GM18507 (cell line): ENCODE data around the gene UQCC3.

ENCODE experiments used
- DNase-seq: peaks from one replicate; pipeline ENCODE4 v3.0.0; 2011; ENCODE audit warnings: low read depth; ENCODE audit not compliant: insufficient read length; ENCODE audit errors: extremely low spot score
- FAIRE-seq: peaks from 2 replicates; lab custom pipeline; 2011; peaks lifted over from hg19 to GRCh38; lab: Jason Lieb, UNC

Gene UQCC3

GRCh38 chr11:62719302-62719978 lies 48.0 kb downstream of the UQCC3 start:
- FAIRE-seq (no peak), DNase-seq (no peak)

- FAIRE-seq (no peak), DNase-seq (no peak)
Observed at GRCh38 chr11:62721994-62722393, 50.5 kb downstream of the UQCC3 start.
